Measurements from ENCODE around the gene NDUFS3. TPM values are rescaled to one million over a fixed set of nuclear protein-coding genes. Genes with fewer than 3 reads are reported as not detected.

NDUFS3 gene
- polyA plus RNA-seq, 5 donors: 101 to 116 (median 108) TPM

- no peak for DNase-seq
Observed at GRCh38 chr11:47587039-47587716, 8.3 kb downstream of the NDUFS3 start.

- DNase-seq: no peak
Observed at GRCh38 chr11:47587723-47588326, 9.0 kb downstream of the NDUFS3 start.

GRCh38 chr11:47589118-47589517, 10.2 kb downstream of the NDUFS3 start:
- no peak for DNase-seq

GRCh38 chr11:47589584-47589976, 10.7 kb downstream of the NDUFS3 start:
- peak in 1 of 2 donors; percentile 41 for DNase-seq

- peak; percentile 58 to 59 for DNase-seq
Observed at GRCh38 chr11:47589977-47590861, 11.3 kb downstream of the NDUFS3 start.

- DNase-seq: no peak
Observed at GRCh38 chr11:47591764-47592163, 12.9 kb downstream of the NDUFS3 start.

- DNase-seq: no peak
Observed at GRCh38 chr11:47592251-47592650, 13.4 kb downstream of the NDUFS3 start.

- DNase-seq: no peak
Observed at GRCh38 chr11:47592970-47593369, 14.1 kb downstream of the NDUFS3 start.

GRCh38 chr11:47593492-47593933, 14.6 kb downstream of the NDUFS3 start:
- no peak for DNase-seq

- DNase-seq: no peak
Observed at GRCh38 chr11:47593934-47594855, 15.3 kb downstream of the NDUFS3 start, which contains the start of gene C1QTNF4. TSS of gene C1QTNF4 (minus strand) at chr11:47594411. CDS start at chr11:47590810, 3,601 bp downstream.

GRCh38 chr11:47595029-47595428, 16.2 kb downstream of the NDUFS3 start:
- DNase-seq: no peak

GRCh38 chr11:47595967-47596366, 17.1 kb downstream of the NDUFS3 start:
- DNase-seq: no peak

- no peak for DNase-seq
Observed at GRCh38 chr11:47599902-47600301, 21.0 kb downstream of the NDUFS3 start.

- no peak for DNase-seq
Observed at GRCh38 chr11:47603295-47603694, 24.4 kb downstream of the NDUFS3 start.

GRCh38 chr11:47605921-47606320, 27.0 kb downstream of the NDUFS3 start:
- DNase-seq: no peak

GRCh38 chr11:47606731-47607130, 27.9 kb downstream of the NDUFS3 start:
- DNase-seq: no peak

- no peak for DNase-seq
Observed at GRCh38 chr11:47607380-47607779, 28.5 kb downstream of the NDUFS3 start.

- DNase-seq: no peak
Observed at GRCh38 chr11:47609675-47610074, 30.8 kb downstream of the NDUFS3 start.

- DNase-seq: no peak
Observed at GRCh38 chr11:47611348-47611794, 32.5 kb downstream of the NDUFS3 start.

GRCh38 chr11:47615249-47615648, 36.4 kb downstream of the NDUFS3 start:
- no peak for DNase-seq

- DNase-seq: peak; percentile 31 to 38
Observed at GRCh38 chr11:47616726-47617416, 38.0 kb downstream of the NDUFS3 start.
